HG03565 (cell line): ENCODE data around the gene PRR29.
A peak's percentile ranks its signal among the peaks of the same experiment; 100 is the strongest.

Experiments
- ATAC-seq: cut with Tn5 transposase; IDR thresholded peaks from one replicate; pipeline ENCODE4 v1.9.1; 2021; ENCODE audit warnings: mild to moderate bottlenecking, moderate library complexity; ENCODE audit not compliant: unreplicated experiment

PRR29 gene

DNA sequence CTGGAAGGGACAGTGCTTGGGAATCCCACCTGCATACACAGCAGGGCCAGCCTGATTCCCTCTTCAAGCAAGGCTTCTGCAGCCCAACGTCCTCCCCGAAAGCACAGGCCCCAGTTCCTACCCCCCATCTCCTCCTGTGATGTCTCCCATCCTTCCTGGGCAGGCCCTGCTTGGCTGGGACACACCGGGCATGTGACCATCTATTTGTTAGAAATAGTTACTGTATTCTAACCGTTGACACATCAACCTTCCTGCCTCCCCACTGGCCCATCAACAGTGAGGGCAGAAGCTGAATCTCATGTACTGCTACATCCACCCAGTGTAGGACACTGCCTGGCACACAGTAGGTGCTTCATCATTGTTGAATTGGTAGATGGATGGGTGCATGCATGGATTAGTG, 10.7 kb downstream of the PRR29 start:
- no peak for ATAC-seq

DNA sequence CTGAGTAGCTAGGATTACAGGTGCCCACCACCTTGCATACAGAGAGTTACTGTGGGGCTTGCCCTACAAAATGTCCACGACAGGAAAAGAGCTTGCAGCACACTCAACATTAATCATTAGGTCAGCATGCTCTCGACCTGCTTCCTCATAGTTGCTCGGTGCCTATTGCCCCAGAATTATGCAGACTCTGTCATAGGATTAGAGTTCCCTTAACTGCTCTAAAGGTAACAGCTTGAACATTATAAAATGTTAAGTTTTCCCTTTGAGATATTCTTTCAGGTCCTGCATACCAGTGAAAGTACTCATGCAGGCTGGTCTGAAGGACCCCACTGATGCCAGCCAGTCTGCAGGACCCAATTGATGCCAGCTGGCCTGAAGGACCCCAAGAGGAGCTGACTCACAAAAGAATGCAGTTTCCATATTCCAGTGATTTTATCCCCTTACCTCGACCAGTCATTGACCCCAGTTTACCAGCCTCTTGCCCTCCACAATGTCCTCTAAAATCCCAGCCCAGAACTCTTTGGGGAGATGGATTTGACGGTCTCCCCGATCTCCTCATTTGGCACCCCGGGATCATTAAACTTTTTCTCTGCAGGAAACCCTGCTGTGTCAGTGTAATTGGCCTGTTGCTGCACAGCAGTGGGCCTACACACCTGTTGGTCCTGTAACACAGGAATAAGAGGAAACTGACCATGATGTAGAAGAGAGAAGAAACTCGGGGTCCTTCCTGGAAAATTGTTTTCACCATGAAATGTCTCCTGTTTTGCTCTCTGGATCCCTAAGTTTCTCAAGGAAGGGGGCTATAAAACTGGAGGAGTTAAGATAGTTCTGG, 11.6 kb downstream of the PRR29 start:
- no peak for ATAC-seq

DNA sequence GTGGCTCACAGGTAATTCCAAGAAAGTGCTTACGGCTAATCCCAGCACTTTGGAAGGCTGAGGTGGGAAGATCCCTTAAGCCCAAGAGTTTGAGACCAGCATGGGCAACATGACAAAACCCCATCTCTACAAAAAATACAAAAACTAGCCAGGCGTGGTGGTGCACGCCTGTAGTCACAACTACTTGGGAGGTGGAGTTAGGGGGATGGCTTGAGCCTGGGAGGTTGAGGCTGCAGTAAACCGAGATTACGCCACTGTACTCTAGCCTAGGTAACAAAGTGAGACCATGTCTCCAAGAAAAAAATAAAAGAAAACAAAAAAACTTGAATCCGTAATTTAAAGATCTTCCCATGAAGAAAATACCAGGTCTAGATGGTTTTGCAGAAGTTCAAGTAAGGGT, 17.3 kb downstream of the PRR29 start:
- ATAC-seq, result no peak

DNA sequence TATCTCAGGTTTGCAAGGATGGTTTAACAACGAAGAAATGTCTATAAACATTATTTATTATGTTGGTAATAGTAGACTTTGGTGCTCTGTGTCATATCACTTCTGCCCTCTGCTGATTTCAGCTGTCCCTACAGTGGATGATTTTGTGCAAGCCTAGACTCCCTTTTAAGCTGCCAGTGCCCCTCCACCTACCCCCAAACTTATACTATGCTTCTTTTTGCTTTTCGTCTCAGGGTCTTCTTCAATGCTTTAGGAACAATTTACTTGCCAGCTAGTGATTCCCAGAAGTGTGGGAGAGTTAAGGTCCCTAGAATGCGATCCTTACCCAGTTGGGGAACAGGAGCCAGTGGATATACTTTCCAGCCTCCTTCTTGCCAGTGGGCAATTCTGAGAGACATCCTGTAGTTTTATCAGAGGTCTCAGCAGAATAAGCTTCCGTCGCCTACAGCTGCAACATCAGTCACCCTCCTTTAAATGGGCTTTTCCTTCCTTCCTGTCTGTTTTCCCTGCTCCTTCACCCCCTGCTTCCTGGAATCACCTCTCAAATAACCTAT, 18.2 kb downstream of the PRR29 start:
- ATAC-seq, result no peak

DNA sequence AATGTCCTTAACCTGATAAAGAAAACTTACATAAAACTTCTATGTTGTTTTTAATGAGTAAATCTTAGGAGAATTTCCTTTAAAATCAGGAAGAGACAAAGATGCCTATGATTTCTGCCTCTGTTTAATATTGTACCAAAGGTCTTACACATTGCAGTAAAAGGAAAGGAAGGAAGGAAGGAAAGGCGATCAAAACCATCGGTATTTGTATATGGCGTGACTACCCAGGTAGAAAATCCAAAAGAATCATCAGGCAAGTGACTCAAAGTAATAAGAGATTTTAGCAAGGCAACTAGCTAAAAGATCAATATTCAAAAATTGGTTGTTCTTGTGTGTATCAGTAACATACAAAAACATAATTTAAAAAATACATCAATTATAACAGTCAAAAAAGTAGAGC, 18.8 kb downstream of the PRR29 start:
- ATAC-seq, result no peak

DNA sequence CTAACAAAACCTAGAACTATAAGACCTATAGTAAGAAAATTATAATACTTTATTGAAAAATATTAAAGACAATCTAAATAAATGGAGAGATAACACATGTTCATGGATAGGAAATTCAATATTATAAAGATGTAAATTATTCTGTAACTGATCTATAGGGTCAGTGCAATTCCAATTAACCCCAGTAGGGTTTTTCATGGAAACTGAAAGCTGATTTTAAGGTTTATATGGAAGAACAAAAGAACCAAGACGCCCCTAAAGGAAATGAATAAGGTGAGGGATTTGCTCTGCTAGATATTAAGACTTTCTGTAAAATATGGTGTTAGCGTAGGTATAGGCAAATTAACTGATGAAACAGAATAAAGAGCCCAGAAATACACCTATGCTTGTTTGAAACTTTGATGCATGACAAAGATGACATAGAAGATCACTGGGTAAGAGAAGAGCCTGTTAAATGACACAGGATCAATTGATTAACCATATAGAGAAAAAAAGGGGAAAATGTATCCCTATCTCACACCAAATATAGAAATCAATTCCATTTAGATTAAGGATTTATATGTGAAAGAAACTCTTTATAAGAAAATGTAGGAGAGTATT, 19.3 kb downstream of the PRR29 start:
- no peak for ATAC-seq

DNA sequence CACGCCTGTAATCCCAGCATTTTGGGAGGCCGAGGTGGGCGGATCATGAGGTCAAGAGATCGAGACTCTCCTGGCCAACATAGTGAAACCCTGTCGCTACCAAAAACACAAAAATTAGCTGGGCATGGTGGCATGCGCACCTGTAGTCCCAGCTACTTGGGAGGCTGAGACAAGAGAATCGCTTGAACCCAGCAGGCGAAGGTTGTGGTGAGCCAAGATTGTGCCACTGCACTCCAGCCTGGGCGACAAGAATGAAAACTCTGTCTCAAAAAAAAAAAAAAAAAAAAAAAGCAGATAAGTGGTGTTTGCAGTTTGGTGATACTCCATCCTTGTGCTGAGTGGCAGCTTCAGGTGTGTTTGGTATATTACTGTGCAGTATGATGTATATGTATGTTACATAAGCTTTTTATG, 21.4 kb downstream of the PRR29 start:
- ATAC-seq, result peak; percentile 8

DNA sequence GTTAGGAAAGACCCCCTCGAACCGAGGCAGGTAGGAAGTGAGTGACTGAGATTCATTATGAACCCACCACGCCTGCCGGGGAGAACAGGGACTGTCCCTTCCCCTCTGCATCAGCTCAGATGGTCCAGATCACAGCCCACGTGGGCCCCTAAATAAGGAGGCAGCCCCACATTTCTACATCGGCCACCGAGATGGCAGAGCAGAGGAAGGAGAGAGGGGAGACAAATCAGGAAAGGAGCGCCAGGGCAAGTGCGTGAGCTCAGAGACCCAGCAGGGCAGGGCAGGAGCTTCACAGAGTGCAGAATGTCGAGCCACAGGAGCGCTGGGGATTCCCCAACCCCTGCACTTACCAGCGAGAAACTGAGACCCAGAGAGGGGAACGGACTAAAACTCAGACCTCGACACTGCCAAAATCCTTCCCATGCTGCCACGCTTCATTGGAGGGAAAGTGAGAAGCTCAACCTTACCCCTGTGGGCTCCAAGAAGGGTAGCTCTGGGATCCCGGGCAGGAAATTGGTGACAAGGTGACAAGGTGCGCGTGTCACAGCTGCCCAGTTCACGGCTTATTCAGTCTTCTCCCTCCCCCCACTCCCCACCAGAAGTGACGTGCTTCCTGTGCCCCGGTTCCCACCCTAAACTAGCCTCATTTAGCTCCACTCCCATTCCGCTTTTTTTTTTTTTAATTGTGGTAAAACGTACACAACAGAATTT, 22.1 kb downstream of the PRR29 start, which contains the start of gene ICAM2:
Gene ICAM2, minus strand, starts transcription at position 578 of the 711 bp plus-strand sequence. CDS start 13,942 bp downstream, outside the sequence.
- peak; percentile 29 for ATAC-seq

DNA sequence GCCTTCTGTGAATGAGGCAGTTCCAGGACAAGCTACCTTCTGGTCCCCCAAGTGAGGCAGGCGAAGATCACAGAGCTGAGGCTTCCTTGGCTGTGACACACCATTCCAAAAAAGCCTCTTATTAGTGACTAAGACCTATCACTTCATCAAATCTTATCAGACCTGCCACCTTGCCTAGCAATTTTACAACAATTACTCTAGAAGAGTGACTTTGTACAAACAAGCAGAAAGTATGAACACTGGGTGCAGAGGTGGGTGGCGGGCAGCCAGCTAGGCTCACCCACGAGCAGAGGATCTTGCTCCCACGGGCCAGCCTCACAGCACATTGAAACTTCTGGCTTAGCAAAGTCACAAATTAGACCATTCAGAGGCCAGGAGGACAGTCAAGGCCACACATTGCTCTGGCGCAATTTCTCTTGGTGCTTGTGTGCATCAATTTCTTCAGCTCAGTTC, 24.5 kb downstream of the PRR29 start:
- ATAC-seq, result no peak

DNA sequence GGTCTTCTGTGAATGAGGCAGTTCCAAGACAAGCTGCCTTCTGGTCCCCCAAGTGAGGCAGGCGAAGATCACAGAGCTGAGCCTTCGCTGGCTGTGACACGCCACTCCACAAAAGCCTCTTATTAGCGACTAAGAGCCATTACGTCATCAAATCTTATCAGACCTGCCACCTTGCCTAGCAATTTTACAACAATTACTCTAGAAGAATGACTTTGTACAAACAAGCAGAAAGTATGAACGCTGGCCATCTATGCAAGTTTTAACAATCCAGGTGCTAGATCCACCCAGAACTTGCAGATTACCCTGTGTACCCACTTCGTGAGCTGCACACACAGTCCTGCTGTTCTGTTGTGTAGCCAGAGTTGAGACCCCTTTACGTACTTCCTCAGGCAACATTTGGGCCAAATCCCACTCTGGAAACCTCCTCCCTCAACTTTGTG, 26.1 kb downstream of the PRR29 start:
- ATAC-seq, result no peak

DNA sequence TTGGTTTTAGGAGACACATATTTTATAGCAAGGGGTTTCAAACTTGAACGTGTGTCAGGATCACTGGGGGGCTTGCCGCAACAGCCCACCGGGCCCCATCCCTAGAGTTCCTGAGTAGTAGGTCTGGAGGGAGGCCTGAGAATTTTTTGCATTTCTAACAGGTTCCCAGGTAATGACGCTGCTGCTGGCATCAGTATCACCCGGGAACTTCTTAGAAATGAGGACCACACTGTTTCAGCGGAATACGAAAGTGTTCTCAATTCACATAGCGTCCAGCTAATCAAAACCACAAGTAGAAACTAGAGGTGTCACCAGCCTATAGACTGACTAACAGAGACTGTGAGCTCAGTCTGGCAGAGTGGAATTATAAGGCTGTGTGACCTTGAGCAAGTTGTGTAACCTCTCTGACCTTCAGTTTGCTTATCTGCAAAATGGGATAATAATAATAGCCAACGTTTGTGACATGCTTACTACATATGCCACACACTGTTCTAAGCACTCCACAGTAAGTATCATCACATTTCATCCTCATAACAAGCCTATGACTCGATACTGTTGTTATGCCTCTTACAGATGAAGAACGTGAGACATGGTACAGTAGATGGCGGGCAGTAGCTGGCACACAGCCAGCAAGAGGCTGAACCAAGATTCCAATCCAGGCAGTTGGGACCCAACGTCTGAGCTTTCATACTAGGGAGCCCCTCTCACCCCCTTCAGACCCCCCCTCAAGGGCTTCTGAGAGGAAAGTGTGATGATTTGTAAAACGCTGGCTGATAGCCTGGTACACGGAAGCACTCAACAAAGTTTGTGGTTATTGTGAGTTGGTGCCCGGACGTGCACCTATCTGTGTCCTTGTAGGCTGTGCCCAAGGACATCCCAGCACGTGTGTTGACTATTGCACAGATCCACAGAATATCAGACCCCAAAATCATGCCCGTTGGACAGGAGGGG, 26.9 kb downstream of the PRR29 start:
- ATAC-seq, result no peak

DNA sequence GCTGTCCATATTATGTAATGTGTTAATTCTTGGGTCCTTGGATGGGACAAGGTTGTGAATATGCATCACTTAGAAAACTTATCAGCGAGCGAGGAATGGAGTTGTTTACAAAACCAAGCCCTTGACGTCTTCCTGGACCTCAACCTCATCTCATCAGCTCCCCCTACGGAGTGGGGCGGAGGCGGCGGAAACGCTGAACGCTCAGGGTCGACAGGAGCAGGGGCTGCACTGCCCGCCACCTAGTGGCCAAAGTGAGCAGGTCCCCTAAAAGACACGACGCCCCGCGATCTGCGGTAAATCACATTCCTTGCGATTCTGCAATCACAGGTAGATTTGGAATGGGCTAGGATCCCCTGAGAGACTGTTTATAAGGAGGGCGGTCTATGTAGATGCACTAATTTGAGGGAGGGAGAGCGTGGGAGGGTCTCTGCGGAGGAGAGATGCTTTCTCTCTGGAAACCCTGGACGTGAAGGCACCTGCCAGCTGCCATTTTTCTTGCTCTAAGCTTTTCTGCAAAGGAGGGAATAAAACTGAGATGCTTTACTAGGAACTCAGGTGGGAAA, 27.7 kb downstream of the PRR29 start:
- peak; percentile 58 for ATAC-seq

DNA sequence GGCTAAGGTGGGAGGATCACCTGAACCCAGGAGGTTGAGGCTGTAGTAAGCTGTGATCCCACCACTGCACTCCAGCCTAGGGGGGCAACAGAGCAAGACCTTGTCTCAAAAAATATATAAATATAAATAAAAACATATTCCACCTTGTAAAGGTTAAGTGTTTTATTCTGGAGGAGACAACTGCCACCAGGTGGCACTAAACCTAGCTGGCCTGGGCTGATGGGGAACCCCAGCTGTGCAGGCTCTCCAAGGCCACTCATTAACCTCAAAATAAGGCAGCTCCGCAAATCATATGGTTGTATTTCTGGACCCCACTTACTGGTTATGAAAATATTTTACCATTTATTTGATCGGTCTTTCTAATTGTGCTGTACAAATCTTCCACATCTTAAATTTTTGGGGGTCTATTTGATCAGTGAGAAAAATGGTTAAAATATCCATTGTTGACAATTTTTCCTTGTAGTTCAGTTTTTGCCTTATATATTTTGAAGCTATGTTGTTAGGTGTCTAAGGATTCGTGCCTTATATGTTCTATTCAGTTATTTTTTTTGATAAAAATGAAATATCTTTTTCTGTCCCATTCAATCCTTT, 30.8 kb downstream of the PRR29 start:
- ATAC-seq, result no peak

DNA sequence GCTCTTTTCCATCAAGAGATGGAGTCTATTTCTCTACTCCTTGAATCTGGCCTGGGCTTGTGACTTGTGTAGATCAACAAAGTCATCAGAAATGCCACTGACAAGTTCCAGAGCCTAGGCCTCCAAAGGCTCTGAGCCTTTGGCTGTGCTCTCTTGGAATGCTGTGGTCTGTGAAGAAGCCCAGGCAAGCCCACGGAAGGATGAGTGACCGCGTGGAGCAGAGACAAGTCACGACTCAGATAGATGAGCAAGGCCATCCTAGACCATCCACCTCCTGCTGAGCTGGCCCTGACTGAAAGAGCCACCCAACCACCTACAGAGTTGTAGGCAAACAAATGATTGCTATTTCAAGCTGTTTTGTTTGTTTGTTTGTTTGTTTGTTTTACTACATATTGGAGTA, 33.9 kb downstream of the PRR29 start:
- no peak for ATAC-seq

DNA sequence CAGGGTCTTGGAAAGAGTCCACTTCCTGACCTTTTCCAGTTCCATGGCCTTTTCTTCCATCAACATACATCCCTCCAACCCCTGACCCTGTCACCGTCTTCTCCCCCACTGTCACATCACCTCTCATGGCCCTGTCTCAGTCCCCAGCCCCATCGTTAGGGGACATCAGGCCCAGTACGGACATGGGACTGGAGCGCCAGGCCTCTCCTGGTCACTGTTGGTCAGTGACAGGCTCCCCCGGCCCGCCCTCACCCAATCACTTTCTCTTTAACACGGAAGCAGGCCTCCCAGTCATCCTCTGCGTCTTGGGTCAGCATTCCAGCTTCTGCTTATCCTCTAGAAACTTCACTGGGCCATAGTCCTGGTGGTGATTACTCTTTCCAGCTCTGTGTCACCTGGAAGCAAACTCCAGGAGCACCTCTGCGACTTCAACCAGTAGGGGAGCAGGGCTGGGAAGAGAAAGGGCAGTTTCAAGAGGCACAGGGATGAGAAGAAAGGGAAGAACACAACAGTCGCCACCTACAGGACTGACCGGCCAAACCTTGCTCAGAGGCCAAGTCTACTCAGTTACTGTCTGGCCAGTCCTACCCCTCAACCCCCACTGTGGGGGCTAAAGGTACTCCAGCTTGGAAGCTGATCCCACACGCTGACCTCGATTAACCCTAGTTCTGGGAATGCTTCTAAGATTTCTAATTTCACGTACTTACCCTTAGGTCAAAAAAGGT, 38.2 kb downstream of the PRR29 start:
- ATAC-seq, result no peak

DNA sequence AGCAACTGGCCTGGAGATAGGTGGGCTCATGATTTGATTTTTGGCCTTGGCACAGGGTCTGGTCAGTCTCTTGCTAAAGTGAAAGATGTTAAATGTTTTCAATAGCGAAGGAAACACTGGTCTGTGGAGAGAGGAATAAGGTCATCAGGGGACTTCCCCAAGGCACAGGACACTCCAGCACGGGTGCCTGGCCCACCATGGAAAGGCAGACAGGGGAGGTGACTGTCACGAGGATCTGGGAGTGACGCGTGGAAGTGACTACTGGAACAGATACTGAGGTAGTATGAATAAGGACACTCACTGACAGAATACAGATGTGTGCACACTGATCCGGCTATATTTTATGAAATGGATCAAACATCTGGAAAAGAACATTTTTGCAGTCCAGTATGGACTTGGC, 39.0 kb downstream of the PRR29 start:
- ATAC-seq, result no peak

DNA sequence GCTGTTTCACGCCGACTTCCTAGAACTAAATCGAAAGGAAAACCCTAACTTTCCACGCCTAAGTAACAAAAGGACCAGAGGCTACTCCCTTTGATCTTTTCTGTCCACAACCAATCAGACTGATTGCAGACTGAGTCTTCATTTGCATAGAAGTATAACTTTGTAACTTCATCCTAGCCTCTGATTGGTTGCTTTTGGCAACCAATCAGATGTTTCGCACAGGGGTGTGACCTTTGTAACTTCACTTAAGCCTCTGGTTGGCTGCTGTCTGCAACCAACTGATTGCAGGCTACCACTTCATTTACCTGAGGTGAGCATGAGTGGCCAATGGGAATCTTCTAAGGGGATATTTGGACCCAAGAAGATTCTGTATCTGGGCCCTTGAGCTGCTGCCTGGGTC, 39.7 kb downstream of the PRR29 start:
- no peak for ATAC-seq

DNA sequence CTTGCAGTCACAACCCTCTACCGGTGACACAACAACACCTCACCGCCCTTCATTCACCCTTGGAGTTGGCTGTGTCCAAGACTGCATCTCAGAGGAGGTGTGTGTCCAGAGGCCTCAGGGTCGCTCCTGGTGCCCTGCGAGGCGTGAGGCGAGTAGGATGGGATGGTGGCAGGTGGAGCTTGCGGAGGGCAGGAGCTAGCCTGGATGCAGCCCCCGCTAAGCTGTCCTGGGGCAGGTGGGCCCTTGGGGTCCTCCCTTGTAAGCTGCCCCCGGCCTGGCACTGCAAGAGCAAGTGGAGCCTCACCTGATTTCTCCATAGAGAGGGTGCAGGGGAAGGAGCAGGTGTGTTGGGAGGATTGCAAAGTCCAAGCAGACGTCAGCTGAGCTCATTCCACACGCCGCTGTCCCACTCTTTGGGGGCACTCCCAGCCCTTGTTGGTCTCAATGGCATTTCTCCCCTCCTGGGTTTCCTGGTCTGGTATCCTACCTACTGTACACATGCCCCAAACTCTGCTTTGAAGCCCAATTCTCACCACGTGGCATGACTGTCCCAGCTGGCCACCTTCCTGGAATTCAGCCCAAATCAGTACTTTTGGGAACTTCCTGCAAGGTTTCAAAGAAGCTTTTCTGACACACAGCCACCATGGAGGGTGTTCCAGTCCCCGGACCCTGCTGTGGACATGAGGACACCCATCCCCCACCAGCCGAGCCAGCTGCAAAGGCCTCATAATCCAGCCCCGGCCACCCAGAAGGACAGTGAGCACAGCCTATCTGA, 40.4 kb downstream of the PRR29 start:
- ATAC-seq, result no peak
